OCI-LY7 (cell line): ENCODE results near the gene DNMT3A.

ENCODE experiments used
- EZH2phosphoT487 ChIP-seq: fragments of 200-600 bp; sonication (generic); IDR thresholded peaks from 2 replicates; pipeline ENCODE4 v1.6.1; 2018; ENCODE audit warnings: low read depth, borderline replicate concordance, mild to moderate bottlenecking, mixed run types, antibody characterized with exemption, low read length, moderate library complexity, mixed read lengths
- TF ChIP-seq, protein P1 (sequence below): fragments of 200-600 bp; sonication (generic); conservative IDR thresholded peaks from 2 replicates; pipeline ENCODE4 v1.5.1; 2014; ENCODE audit warnings: mild to moderate bottlenecking, antibody characterized with exemption, low read length, moderate library complexity, mixed read lengths

DNA sequence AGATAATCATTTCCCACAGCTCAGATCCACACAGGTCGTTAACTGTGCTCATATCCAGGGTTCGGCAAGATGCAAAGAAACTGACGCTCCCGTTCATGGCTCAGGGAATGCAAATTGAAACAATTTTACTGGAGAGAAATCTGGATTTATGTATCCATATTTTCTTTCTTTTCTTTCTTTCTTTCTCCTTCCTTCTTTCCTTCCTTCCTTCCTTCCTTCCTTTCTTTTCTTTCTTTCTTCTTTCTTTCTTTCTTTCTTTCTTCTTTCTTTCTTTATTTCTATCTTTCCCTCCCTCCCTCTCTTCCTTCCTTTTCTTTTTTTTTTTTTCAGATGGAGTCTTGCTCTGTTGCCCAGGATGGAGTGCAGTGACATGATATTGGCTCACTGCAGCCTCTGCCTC, 153.3 kb downstream of the DNMT3A start:
- TF ChIP-seq, protein P1, sequence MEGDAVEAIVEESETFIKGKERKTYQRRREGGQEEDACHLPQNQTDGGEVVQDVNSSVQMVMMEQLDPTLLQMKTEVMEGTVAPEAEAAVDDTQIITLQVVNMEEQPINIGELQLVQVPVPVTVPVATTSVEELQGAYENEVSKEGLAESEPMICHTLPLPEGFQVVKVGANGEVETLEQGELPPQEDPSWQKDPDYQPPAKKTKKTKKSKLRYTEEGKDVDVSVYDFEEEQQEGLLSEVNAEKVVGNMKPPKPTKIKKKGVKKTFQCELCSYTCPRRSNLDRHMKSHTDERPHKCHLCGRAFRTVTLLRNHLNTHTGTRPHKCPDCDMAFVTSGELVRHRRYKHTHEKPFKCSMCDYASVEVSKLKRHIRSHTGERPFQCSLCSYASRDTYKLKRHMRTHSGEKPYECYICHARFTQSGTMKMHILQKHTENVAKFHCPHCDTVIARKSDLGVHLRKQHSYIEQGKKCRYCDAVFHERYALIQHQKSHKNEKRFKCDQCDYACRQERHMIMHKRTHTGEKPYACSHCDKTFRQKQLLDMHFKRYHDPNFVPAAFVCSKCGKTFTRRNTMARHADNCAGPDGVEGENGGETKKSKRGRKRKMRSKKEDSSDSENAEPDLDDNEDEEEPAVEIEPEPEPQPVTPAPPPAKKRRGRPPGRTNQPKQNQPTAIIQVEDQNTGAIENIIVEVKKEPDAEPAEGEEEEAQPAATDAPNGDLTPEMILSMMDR, result no peak
- no peak for TF ChIP-seq EZH2phosphoT487
